GM21786 (cell line): Measurements from ENCODE around the gene DHFR.
"Not testable (repeated sequence)": the region's sequence is repeated elsewhere in the genome, so short reads cannot be mapped to it uniquely, and the experiment has no call there.

Experiments
- ATAC-seq: cut with Tn5 transposase; IDR thresholded peaks from one replicate; pipeline ENCODE4 v1.9.1; 2021; ENCODE audit not compliant: unreplicated experiment

The DHFR gene

DNA sequence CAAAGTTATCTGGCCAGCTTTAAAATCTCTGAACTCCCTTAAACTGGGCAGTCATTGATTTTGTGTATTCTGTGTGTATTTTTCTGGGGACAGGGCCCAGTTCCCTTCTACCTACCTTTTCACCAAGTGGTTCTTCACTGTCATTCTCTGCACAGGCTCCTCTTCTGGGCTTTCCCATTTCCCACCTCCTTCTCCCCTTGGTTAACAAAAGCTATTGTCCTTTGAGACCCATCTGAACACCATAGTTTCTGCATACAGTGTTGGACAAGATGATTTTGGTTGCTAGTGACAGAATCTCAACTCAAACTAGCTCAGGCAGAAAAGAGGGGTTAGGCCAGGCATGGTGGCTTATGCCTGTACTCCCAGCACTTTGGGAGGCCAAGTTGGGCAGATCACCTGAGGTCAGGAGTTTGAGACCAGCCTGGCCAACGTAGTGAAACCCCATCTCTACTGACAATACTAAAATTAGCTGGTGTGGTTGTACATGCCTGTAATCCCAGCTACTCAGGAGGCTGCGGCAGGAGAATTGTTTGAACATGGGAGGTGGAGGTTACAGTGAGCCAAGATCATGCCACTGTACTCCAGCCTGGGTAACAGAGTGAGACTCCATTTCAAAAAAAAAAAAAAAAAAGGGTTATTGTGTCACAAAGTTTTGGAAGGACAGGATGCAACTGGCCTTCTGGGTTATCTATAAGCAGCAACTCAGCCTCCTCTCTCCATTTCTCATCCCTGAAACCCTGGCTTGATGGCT, 53.7 kb downstream of the DHFR start:
- no peak for ATAC-seq

DNA sequence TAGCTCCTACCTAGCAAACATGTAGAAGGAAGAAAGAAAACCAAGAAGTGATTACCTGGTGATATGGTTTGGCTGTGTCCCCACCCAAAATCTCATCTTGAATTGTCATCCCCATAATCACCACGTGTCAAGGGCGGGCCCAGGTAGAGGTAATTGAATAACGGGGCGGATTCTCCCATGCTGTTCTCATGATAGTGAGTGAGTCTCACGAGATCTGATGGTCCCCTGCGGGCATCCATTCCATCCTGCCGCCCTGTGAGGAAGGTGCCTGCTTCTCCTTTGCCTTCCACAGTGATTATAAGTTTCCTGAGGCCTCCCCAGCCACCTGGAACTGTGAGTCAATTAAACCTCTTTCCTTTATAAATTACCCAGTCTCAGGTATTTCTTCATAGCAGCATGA, 57.3 kb downstream of the DHFR start:
- ATAC-seq: no peak

DNA sequence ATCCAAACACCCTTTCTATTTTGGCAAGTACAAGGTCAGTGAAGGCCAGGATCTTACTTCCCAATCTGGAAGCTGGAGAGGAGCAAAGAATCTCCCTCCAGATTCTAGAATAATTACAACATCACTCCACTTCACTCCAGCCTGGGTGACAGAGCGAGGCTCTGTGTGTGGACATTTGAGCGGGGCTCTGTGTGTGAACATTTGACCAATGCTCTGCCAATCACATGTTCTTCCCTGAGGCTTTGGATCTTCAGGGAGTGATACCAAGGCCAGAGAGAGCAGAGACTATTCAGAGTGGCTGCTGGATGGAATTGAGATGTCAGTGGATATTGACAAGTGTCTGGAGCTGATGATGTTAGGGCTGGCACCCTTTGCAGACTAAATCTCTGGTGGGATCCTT, 60.0 kb downstream of the DHFR start:
- ATAC-seq: no peak

DNA sequence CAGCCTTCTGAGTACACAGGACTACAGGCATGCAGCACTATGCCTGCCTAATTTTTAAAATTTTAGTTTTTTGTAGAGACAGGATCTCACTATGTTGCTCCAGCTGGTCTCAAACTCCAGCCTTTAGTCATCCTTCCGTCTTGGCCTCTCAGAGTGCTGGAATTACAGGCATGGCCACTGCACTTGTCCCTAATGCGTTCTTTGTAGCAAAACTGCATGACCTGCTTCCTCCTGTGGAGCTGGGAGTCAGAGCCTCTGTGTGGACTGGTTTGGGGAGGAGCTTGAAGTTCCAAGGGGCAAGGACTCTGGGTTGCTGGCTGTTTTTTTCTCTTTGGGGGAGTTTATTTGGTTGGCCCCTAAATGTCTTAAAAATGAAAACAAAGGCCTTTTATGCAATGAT, 62.0 kb downstream of the DHFR start:
- ATAC-seq: no peak

DNA sequence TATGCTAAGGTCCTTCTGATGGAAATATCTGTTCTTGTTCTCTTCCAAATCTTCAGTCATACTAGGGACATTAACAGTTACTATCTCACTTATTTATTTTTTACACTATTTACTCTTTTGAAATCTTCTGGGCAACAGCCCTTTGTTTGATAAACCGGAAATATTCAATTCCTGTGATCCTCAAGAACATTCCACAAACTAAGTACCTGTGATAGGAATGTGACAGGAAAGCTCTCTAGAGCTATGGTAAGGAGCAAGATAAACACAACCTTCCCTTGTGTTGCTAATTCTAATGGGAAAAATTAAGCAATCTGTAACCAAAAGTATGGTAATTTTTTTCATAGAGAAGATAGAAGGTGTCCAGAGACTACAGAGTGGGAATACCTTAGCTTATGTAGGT, 62.7 kb downstream of the DHFR start:
- no peak for ATAC-seq

DNA sequence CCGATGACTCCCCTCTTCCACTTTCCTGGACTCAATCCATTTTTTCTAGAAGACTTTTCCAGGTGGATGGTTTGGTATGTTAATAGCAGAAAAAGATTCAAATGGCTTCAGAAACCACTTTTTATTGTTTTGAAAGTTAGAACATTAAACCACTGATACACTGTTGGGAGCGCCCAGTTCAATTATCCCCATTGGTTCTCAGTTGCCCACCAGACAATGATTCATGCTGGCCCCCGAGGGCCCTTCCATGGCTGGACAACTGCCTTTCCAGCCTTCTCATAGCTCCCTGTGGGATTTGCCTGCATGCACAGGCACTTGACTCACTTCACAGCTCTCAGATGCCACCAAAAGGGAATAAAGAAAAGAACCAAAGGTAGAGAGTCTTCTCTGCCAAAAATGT, 63.4 kb downstream of the DHFR start:
- no peak for ATAC-seq

DNA sequence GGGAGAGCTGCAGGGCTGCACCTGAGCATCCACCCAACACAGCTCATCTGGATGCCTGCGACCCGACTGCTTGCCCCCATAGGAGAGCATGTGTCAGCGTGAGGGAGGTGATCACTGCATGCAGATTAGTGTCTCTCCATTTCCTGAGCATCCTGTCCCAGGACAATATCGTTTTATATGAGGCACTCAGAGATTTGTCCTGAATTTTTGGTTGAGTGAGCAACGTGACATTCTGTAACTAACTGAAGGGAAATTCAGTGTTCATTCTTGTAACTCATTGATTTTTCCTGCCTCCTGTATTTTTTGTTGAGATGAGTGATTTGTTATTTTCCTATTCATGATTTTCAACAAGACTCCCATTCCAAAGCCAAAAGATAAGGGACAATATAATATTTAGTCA, 64.0 kb downstream of the DHFR start:
- no peak for ATAC-seq

DNA sequence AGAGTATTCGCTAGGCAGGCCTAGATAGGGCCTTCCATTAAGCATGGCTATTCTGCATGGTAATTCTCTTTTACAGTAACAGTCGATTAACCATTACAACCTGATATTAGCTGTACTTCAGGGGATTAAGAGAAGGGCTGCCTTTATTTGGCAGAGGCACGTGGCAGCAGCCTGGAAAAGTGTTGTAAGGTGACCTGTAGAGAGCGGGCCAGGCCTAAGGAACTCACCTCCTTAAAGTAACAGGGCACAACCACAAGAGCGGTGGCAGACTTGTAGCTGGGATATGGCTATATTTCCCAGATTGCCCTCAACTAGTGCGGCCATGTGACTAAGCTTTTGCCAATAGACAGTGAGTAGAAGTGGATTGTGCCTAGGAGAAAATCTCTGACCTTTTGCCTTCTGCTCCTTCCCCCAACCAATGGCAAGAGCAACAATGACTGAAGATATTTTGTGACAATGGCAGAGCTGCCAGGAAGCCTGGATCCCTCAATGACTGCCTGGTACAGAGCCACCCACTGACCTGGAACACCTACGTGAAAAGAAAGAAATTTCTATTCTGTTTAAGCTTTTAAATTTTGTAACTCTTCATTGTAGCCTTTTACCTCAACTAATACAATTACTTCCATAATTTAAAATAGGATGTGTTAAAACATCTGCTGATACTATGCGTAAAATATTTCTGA, 65.8 kb downstream of the DHFR start:
- ATAC-seq: no peak

DNA sequence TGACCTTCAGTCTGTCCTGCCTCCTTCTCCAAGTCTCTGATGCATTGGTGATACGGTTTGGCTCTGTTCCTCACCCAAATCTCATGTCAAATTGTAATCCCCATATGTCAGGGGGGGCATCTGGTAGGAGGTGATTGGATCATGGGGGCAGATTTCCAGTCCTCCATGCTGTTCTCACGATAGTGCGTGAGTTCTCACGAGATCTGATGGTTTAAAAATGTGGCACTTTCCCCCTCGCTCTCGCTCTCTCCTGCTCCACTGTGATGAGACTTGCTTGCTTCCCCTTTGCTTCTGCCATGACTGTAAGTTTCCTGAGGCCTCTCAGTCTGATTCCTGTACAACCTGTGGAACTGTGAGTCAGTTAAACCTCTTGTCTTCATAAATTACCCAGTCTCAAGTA, 70.0 kb downstream of the DHFR start:
- no peak for ATAC-seq

DNA sequence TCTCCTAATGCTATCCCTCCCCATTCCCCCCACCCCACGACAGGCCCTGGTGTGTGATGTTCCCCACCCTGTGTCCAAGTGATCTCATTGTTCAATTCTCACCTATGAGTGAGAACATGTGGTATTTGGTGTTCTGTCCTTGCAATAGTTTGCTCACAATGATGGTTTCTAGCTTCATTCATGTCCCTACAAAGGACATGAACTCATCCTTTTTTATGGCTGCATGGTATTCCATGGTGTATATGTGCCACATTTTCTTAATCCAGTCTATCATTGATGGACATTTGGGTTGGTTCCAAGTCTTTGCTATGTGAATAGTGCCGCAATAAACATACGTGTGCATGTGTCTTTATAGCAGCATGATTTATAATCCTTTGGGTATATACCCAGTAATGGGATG, 74.5 kb downstream of the DHFR start:
- not testable (repeated sequence) for ATAC-seq

DNA sequence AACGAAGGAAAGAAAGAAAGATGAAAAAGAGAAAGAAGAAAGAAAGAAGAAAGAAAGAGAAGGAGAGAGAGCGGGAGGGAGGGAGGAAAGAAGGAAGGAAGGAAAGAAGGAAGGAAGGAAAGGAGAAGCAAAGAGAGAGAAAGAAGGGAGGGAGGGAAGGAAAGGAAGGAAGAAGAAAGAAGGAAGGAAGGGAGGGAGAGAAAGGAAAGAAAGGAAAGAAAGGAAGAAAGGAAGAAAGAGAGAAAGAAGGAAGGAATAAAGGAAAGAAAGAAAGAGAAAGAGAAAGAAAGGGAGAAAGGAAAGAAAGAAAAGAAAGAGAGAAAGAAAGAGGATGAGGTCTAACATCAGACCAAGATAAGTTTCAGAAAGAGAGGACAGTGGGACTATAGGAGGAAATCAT, 75.7 kb downstream of the DHFR start:
- ATAC-seq: no peak

DNA sequence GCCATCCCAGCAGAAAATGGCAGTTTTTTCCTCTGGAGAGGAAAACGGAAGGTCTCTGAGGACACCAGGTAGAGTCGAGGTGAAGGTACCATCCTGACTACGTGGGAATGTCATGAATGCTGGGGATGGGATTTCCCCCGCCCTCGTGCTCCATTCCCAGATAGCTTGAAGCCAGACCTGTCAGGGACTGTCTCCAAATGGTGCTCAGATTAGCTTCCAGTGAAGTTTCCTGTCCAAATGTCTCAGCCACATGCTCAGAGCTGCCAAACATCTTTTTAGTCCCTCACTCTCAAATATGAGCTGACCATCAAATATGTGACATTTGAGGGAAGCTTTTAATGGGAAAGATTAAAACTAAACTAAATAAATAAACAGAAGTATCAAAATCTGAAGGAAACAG, 77.1 kb downstream of the DHFR start:
- ATAC-seq: no peak

DNA sequence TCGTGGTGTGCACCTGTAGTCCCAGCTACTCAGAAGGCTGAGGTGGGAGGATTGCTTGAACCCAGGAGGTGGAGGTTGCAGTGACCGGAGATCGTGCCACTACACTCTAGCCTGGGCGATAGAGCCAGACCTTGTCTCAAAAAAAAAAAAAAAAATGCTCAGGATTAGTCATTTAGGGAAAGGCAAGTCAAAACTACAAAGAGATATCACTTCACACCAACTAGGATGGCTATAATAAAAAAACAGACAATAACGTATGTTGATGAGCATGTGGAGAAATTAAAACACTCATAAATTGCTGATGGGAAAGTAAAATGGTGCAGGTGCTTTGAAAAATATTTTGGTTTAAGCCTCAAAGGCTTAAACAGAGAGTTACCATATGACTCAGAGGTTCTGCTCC, 78.4 kb downstream of the DHFR start:
- ATAC-seq: no peak
